Endometrium (tissue), 2 donors: ENCODE results near the gene MVB12A.

Source experiments
- FAIRE-seq: peaks from 2 replicates; lab custom pipeline; 2012; peaks lifted over from hg19 to GRCh38; lab: Jason Lieb, UNC
- donor health status: control.
- donor health status: control.

MVB12A gene

GRCh38 chr19:17405250-17406045 lies 14.4 kb upstream of the MVB12A start, which contains the start of gene BST2:
Gene BST2, minus strand, starts transcription at chr19:17405630. Its CDS starts 55 bp downstream, at chr19:17405575.
- FAIRE-seq, result no peak

- no peak for FAIRE-seq
These were observed 13.6 kb upstream of the MVB12A start for GRCh38 chr19:17406046-17406886.

DNA sequence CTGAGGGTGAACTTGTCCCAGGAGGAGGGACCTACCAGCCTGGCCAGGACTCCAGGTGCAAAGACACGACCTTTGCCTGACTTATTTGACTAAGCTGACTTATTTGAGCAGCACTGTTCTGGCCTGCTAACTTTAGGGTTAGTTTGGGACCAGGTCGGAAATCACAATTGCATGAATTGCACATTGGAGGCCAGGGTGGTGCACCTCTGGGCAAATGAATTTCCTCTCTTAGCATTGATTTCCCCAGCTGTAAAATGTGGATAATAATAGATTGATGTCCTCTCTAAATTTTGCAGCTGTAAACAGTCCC lies 13.0 kb upstream of the MVB12A start:
- no peak for FAIRE-seq

DNA sequence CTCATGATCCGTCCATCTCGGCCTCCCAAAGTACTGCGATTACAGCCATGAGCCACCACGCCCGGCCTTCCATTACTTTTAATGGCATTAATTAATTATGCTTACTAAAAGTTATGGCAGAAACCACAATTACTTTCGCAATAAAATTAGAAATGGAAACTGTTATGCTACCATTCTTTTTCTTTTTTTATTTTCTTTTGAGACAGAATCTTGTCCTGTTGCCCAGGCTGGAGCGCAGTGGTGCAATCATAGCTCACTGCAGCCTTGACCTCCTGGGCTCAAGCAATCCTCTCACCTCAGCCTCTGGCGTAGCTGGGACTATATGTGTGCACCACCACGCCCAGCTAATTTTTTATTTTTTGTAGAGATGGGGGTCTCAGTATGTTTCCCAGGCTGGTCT lies 9.9 kb upstream of the MVB12A start:
- FAIRE-seq, result no peak

GRCh38 chr19:17411801-17412200 lies 8.0 kb upstream of the MVB12A start:
- FAIRE-seq, result no peak

DNA sequence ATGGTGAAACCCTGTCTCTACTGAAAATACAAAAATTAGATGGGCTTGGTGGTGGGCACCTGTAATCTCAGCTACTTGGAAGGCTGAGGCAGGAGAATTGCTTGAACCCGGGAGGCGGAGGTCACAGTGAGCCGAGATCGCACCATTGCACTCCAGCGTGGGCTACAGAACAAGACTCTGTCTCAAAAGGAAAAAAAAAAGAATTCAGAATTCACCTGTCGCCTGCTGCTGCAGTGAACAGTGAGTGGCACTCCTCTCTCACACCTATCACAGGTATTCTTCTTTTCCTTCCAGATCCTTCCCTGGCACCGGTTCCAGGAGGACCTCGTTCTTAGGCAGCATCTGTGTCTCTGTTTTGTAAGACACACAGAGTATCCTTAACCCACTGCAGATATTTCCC lies 5.8 kb upstream of the MVB12A start:
- no peak for FAIRE-seq

GRCh38 chr19:17415121-17415520 lies 4.7 kb upstream of the MVB12A start:
- FAIRE-seq, result no peak

GRCh38 chr19:17418710-17419109 lies 1.1 kb upstream of the MVB12A start:
- FAIRE-seq, result no peak

- FAIRE-seq, result no peak
These were observed 660 bp upstream of the MVB12A start for GRCh38 chr19:17419154-17419620.

- no peak for FAIRE-seq
These were observed 653 bp downstream of the MVB12A start for GRCh38 chr19:17420475-17420924.

GRCh38 chr19:17421942-17422341 lies 2.1 kb downstream of the MVB12A start:
- no peak for FAIRE-seq

DNA sequence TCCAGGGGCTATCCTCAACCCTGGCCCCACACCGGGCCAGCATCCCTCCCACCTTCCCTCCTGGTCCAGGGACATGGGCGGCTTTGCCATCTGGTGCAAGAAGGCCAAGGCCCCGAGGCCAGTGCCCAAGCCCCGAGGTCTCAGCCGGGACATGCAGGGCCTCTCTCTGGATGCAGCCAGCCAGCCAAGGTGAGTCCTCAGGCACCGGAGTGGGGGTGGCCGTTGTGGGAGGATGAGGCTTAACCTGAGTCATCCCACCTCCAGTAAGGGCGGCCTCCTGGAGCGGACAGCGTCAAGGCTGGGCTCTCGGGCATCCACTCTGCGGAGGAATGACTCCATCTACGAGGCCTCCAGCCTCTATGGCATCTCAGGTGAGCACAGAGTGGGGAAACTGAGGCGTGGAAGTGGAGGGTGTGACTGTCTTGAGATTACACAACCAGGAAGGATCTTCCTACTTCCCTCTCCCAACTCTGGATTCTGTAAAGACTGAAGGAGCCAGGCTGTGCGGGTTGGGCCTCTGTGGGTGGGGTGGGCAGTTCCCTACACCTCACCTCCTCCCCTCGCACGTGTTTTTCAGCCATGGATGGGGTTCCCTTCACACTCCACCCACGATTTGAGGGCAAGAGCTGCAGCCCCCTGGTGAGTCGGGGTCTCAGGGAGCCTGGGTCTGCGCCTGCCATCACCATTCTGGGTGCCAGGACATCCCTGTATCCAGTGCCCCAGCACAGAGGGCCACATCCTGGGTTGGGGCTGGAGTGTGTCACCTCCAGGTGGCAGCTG lies 3.8 kb downstream of the MVB12A start:
- FAIRE-seq, result no peak

- no peak for FAIRE-seq
These were observed 5.0 kb downstream of the MVB12A start for GRCh38 chr19:17424743-17425365.

GRCh38 chr19:17429641-17430113 lies 9.8 kb downstream of the MVB12A start:
- FAIRE-seq, result no peak

DNA sequence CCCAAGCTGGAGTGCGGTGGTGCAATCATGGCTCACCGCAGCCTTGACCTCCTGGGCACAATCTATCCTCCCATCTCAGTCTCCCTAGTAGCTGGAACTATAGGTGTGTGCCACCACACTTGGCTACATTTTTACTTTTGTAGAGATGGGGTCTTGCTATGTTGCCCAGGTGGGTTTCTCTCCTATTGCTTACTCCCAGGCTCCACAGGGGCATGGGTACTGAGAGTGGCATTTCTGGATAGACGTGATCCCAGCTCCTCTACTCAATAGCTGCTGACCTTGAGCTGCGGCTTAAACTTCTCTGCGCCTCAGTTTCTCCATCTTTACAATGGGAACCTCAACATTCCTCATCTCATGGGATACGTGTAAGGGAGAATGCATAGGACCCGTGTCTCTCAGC lies 11.6 kb downstream of the MVB12A start:
- no peak for FAIRE-seq

DNA sequence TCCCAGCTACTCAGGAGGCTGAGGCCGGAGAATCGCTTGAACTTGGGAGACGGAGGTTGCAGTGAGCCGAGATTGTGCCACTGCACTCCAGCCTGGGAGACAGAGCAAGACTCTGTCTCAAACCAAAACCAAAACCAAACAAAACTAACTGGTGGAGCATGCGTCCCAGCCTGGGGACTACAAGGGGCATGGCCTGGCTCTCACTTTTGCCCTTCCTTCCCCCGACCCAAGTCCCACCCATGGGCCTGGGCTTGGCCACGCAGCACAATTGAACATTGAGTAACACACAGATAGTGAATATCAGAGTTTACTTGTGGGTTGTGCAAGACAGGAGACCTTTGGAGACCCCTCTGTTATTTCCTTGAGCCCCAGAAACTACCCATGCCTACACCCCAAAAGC lies 15.4 kb downstream of the MVB12A start:
- no peak for FAIRE-seq

- no peak for FAIRE-seq
These were observed 16.4 kb downstream of the MVB12A start for GRCh38 chr19:17436094-17436873.

- no peak for FAIRE-seq
These were observed 17.0 kb downstream of the MVB12A start for GRCh38 chr19:17436874-17437267.

DNA sequence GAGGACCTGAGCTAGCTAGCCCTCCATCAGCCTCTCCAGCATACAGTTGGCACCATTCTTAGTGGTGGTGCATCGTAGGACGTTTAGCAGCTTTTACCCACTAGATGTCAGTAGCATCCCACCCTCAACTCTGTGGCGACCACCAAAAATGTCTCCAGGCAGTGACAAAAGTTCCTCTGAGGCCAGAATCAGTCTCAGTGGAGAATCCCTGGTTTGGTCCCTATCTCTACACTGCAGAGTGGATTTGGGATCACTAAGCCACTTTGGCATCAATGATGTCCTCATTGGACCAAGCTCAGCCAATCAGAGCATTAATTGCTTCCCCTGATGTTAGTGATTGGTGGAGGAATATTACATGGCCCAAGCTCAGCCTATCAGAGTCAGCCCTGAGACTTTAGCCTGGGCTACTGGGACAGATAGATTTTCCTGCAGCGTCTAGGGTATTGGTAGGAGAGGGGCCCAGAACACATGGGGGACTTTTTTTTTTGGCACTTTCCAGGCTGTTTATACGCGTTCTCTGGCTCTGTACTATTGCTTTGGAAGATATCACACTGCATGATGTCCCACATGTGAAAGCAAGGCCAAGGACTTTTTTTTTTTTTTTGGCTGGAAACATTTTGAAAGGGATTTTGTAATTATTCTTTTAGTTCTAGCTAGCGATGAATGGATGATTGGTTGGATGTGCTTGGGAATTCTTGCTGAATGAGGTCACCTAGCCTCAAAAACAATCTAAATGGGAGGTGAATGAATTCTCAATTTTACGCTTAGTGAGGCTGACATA lies 21.6 kb downstream of the MVB12A start:
- FAIRE-seq, result no peak

GRCh38 chr19:17445526-17446165 lies 25.8 kb downstream of the MVB12A start:
- FAIRE-seq, result no peak
